Adrenal gland (tissue), 5 donors: ENCODE data around the gene MAP2K5.

Source experiments
- POLR2A ChIP-seq, 2 donors: fragments of 450-650 bp; IDR thresholded peaks; one replicate each; pipeline ENCODE4 v1.6.1; 2017; ENCODE audit warnings: antibody characterized with exemption in 2 of 2, mild to moderate bottlenecking in 2 of 2, moderate library complexity in 1 of 2
- TF ChIP-seq, protein P1 (sequence below), 6 experiments: fragments of 450-650 bp in 4 of 6; fragments of 200-600 bp in 2 of 6; sonication (generic) in 1 of 6; IDR thresholded peaks; 1 replicate in 5 of 6; 2 replicates in 1 of 6; pipeline versions ENCODE4 v1.5.1 to v1.8.0; 2016 to 2021; ENCODE audit warnings: antibody characterized with exemption in 6 of 6, mild to moderate bottlenecking in 2 of 6, moderate library complexity in 1 of 6
- donor health status: DM: no; HTN: no; CAD: no.

DNA sequence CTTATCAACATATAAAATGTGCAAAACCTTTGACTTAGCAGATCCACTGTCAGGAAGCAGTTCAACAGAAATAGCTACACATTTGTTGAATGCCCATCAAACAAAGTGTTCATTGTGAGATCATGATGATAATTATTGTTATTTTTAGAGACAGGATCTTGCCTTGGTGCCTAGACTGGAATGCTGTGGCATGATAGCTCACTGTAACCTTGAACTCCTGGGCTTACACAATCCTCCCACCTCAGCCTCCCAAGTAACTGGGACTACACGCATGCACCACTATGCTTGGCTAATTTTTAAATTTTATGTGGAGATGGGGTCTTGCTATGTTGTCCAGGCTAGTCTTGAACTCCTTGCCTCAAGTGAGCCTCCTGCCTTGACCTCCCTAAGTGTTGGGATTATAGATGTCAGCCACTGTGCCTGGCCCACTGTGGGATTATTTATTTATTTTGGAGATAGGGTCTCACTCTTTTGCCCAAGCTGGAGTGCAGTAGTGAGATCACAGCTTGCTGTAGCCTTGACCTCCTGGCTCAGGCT is 8.8 kb downstream of the MAP2K5 start:
- TF ChIP-seq, protein P1, sequence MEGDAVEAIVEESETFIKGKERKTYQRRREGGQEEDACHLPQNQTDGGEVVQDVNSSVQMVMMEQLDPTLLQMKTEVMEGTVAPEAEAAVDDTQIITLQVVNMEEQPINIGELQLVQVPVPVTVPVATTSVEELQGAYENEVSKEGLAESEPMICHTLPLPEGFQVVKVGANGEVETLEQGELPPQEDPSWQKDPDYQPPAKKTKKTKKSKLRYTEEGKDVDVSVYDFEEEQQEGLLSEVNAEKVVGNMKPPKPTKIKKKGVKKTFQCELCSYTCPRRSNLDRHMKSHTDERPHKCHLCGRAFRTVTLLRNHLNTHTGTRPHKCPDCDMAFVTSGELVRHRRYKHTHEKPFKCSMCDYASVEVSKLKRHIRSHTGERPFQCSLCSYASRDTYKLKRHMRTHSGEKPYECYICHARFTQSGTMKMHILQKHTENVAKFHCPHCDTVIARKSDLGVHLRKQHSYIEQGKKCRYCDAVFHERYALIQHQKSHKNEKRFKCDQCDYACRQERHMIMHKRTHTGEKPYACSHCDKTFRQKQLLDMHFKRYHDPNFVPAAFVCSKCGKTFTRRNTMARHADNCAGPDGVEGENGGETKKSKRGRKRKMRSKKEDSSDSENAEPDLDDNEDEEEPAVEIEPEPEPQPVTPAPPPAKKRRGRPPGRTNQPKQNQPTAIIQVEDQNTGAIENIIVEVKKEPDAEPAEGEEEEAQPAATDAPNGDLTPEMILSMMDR (IDR thresholded peaks at IDR 0.05): no peak
- no peak for TF ChIP-seq POLR2A (IDR thresholded peaks at IDR 0.05)
